Adrenal gland (tissue), 5 donors: ENCODE data around the gene SIGLEC9.

Source experiments
- CTCF ChIP-seq, 6 experiments: fragments of 450-650 bp in 4 of 6; fragments of 200-600 bp in 2 of 6; sonication (generic) in 1 of 6; IDR thresholded peaks; 1 replicate in 5 of 6; 2 replicates in 1 of 6; pipeline versions ENCODE4 v1.5.1 to v1.8.0; 2016 to 2021; ENCODE audit warnings: antibody characterized with exemption in 6 of 6, mild to moderate bottlenecking in 2 of 6, moderate library complexity in 1 of 6
- POLR2A ChIP-seq, 2 donors: fragments of 450-650 bp; IDR thresholded peaks; one replicate each; pipeline ENCODE4 v1.6.1; 2017; ENCODE audit warnings: antibody characterized with exemption in 2 of 2, mild to moderate bottlenecking in 2 of 2, moderate library complexity in 1 of 2
- donor health status: DM: no; HTN: no; CAD: no.

- TF ChIP-seq POLR2A (IDR thresholded peaks at IDR 0.05): no peak
- no peak for TF ChIP-seq CTCF (IDR thresholded peaks at IDR 0.05)
Measured at GRCh38 chr19:51148580-51148979, 23.9 kb downstream of the SIGLEC9 start.
